Thyroid gland (tissue), 4 donors: ENCODE results near the gene TMEM164. TPM values are rescaled to one million over a fixed set of nuclear protein-coding genes. Genes with fewer than 3 reads are reported as not detected.

ENCODE experiments used
- DNase-seq, 2 donors: peaks; one replicate each; pipeline ENCODE4 v3.0.0-alpha.2; 2019
- H3K27ac ChIP-seq, 3 donors: fragments of 200-600 bp; sonication (generic); 1 replicate in 2 of 3; 2 replicates in 1 of 3; pipeline ENCODE4 v1.5.1; 2016 to 2019; ENCODE audit warnings: mild to moderate bottlenecking in 1 of 3, moderate library complexity in 1 of 3
- H3K27me3 ChIP-seq: fragments of 200-600 bp; sonication (generic); one replicate; pipeline ENCODE4 v1.5.1; 2019
- H3K36me3 ChIP-seq, 2 donors: fragments of 200-600 bp; sonication (generic); one replicate each; pipeline ENCODE4 v1.5.1; 2016 to 2019
- H3K4me1 ChIP-seq, 2 donors: fragments of 200-600 bp; sonication (generic); one replicate each; pipeline ENCODE4 v1.5.1; 2017 to 2019
- H3K4me3 ChIP-seq, 3 donors: fragments of 200-600 bp; sonication (generic); replicated peaks in 1 of 3; 1 replicate in 2 of 3; 2 replicates in 1 of 3; pipeline ENCODE4 v1.5.1; 2016; ENCODE audit warnings: mild to moderate bottlenecking in 1 of 3
- H3K9me3 ChIP-seq: fragments of 200-600 bp; sonication (generic); one replicate; pipeline ENCODE4 v1.5.1; 2017
- POLR2A ChIP-seq, 2 donors: fragments of 450-650 bp; IDR thresholded peaks; one replicate each; pipeline ENCODE4 v1.6.1; 2017; ENCODE audit warnings: antibody characterized with exemption in 2 of 2, mild to moderate bottlenecking in 2 of 2, moderate library complexity in 1 of 2
- WGBS, 2 donors: methylation state at CpG; one replicate each; pipeline ENCODE4 v1.1.5; 2017; 5-methylcytosine and 5-hydroxymethylcytosine counted together
- intact Hi-C: fragments of 100-400 bp; cut with DNase I; formaldehyde crosslinking; loops from one replicate; pipeline ENCODE4 v1.15.1; 2023
- total RNA-seq, 4 donors: library from RNA; depleted of rRNA; stranded (reverse); fragments of >200 nt; gene quantifications; one replicate each; pipeline ENCODE4 v1.2.3, GENCODE V29; 2016
- TF ChIP-seq, protein P1 (sequence below), 6 experiments: fragments of 200-600 bp in 3 of 6; fragments of 450-650 bp in 3 of 6; sonication (generic) in 3 of 6; IDR thresholded peaks; one replicate each; pipeline ENCODE4 v1.5.1; 2016 to 2019; ENCODE audit warnings: antibody characterized with exemption in 6 of 6, mild to moderate bottlenecking in 2 of 6, inconsistent platforms in 1 of 6, moderate library complexity in 1 of 6

Gene TMEM164
- total RNA-seq, 4 donors from 2014 or later, result 28.8 to 40.0 (median 33.8) TPM

DNA sequence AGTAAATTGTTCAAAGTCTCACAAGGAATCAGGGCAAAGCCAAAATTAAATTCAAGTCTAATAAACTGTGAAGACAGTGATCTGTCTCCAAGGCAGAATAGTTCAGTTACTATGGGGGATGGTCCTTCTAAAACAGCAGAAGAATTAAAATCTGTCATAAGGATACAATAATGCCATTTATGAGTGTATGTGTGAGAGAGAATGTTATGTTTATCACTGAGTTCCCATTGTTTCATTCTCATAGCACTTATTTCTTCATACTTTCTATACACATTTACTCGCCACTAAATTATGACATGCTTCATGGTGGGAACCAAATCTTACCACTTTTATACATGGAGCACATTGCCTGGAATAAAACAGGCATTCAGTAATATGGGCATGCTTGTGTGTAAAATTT, 212.5 kb downstream of the TMEM164 start:
- no peaks in the 10 kb centered on the region for H3K36me3 ChIP-seq
- H3K4me3 ChIP-seq, result no peak overlapping the region
- intact Hi-C loops, result no loop called here
- no peaks in the 10 kb centered on the region for H3K9me3 ChIP-seq
- H3K27ac ChIP-seq, result no peak overlapping the region
- no peaks in the 10 kb centered on the region for H3K4me1 ChIP-seq
- WGBS, 2 donors, result 92 to 96% methylated on average over 1 of the region's 1 CpG
- TF ChIP-seq, protein P1, sequence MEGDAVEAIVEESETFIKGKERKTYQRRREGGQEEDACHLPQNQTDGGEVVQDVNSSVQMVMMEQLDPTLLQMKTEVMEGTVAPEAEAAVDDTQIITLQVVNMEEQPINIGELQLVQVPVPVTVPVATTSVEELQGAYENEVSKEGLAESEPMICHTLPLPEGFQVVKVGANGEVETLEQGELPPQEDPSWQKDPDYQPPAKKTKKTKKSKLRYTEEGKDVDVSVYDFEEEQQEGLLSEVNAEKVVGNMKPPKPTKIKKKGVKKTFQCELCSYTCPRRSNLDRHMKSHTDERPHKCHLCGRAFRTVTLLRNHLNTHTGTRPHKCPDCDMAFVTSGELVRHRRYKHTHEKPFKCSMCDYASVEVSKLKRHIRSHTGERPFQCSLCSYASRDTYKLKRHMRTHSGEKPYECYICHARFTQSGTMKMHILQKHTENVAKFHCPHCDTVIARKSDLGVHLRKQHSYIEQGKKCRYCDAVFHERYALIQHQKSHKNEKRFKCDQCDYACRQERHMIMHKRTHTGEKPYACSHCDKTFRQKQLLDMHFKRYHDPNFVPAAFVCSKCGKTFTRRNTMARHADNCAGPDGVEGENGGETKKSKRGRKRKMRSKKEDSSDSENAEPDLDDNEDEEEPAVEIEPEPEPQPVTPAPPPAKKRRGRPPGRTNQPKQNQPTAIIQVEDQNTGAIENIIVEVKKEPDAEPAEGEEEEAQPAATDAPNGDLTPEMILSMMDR (IDR thresholded peaks at IDR 0.05), result no peak
- TF ChIP-seq POLR2A (IDR thresholded peaks at IDR 0.05), result no peak
- no peaks in the 10 kb centered on the region for H3K27me3 ChIP-seq
- no peak for DNase-seq

DNA sequence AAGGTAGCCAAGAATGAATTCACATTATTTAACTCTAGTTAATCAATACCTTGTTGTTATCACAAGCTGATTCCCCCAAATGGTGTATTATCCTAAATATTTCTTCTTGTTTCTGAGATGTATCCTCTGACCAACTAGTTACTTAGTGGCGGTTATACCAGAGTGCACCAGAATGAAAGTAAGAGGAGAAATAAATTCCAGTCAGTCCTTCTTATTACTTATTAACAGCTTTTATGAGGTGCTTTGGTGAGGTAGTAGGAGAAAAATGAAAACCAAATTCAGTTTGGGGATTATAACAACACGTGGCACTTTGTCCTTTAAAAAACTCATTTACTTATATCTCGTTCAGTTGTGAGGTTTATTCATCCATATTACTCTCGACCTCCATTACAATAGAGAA, 213.1 kb downstream of the TMEM164 start:
- no peaks in the 10 kb centered on the region for H3K4me1 ChIP-seq
- no peaks in the 10 kb centered on the region for H3K9me3 ChIP-seq
- DNase-seq, result no peak
- intact Hi-C loops, result no loop called here
- TF ChIP-seq, protein P1 (IDR thresholded peaks at IDR 0.05), result no peak
- no peak for TF ChIP-seq POLR2A (IDR thresholded peaks at IDR 0.05)
- no peak overlapping the region for H3K4me3 ChIP-seq
- H3K36me3 ChIP-seq, result no peaks in the 10 kb centered on the region
- no peaks in the 10 kb centered on the region for H3K27me3 ChIP-seq
- 98 to 99% methylated on average over 4 of the region's 4 CpGs for WGBS, 2 donors
- H3K27ac ChIP-seq, result no peak overlapping the region

DNA sequence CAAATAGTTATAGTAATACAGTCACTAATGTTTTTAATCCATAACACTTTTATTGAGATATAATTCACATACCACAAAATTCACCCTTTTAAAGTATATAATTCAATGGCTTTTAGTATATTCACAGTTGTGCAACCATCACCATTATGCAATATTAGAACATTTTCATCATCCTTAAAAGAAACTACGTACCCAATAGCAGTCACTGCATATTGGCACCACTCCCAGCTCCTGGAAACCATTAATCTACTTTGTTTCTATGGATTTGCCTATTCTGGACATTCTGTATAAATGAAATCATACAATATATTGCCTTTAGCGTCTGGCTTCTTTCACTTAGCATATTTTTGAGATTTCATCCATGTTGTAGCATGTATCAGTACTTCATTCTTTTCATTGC, 215.7 kb downstream of the TMEM164 start:
- 92 to 96% methylated on average over 2 of the region's 2 CpGs for WGBS, 2 donors
- no peaks in the 10 kb centered on the region for H3K27me3 ChIP-seq
- no peak for DNase-seq
- H3K4me3 ChIP-seq, result no peak overlapping the region
- H3K36me3 ChIP-seq, result no peaks in the 10 kb centered on the region
- TF ChIP-seq, protein P1 (IDR thresholded peaks at IDR 0.05), result no peak
- no peak for TF ChIP-seq POLR2A (IDR thresholded peaks at IDR 0.05)
- H3K27ac ChIP-seq, result no peak overlapping the region
- intact Hi-C loops, result no loop called here
- H3K9me3 ChIP-seq, result no peaks in the 10 kb centered on the region
- no peaks in the 10 kb centered on the region for H3K4me1 ChIP-seq

DNA sequence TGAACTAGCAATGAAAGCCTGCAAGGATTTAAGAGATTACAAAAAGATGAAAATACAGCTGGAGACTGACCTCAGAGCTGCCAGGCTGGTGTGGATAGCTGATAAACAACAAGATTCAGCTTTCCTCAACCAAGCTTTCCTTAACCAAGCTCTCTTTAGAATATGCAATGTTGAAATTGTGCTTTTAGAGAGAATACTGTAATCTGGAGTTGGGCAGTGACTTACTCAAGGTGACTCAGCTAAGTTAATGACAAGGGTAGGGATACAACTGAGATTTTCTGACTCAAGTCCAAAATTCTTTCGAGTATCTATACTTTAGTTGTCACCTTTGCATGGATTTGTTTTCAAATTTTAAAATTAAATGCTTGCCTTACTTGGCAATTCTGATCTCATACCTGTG, 217.0 kb downstream of the TMEM164 start:
- WGBS, 2 donors, result 85 to 87% methylated on average over 1 of the region's 1 CpG
- TF ChIP-seq POLR2A (IDR thresholded peaks at IDR 0.05), result no peak
- TF ChIP-seq, protein P1 (IDR thresholded peaks at IDR 0.05), result no peak
- no peaks in the 10 kb centered on the region for H3K9me3 ChIP-seq
- intact Hi-C loops, result no loop called here
- H3K4me1 ChIP-seq, result no peaks in the 10 kb centered on the region
- no peak overlapping the region for H3K27ac ChIP-seq
- H3K36me3 ChIP-seq, result no peaks in the 10 kb centered on the region
- no peak overlapping the region for H3K4me3 ChIP-seq
- no peaks in the 10 kb centered on the region for H3K27me3 ChIP-seq
- no peak for DNase-seq

DNA sequence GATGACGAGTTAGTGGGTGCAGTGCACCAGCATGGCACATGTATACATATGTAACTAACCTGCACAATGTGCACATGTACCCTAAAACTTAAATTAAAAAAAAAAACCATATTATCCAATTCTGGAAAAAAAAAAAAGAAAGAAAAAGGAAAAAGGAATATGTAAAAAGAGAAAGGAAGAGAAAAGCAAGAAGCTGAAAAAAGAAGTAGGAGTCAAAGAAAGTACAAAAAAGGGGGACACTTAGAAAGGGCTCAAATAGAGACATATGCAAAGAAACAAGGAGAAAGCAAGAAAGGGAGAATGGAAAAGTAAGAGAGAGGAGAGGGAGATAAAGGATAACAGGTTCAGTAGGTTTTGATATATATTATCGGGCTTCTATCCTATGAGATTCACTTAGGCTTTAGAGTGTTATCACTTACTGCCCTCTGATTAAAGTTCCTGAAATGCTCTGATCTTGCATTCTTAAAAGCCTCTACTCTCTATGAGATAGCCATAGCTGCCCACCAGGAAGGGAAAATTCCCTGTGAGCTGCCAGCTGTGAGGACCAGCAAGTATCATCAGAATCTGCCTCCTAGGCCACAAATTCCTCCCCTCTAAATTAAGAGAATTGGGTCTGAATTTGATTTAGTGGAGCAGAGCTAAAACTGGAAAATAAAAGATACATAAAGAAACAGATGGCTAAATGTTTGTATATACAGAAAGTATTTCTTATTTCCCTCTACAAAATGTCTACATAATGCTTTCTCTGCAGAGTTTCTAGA, 219.8 kb downstream of the TMEM164 start:
- intact Hi-C loops, result no loop called here
- no peaks in the 10 kb centered on the region for H3K9me3 ChIP-seq
- 95 to 96% methylated on average over 1 to 2 of the region's 2 CpGs for WGBS, 2 donors
- H3K27ac ChIP-seq, result no peak overlapping the region
- H3K27me3 ChIP-seq, result no peaks in the 10 kb centered on the region
- no peak for DNase-seq
- H3K36me3 ChIP-seq, result no peaks in the 10 kb centered on the region
- H3K4me3 ChIP-seq, result no peak overlapping the region
- TF ChIP-seq, protein P1 (IDR thresholded peaks at IDR 0.05), result no peak
- no peak for TF ChIP-seq POLR2A (IDR thresholded peaks at IDR 0.05)
- no peaks in the 10 kb centered on the region for H3K4me1 ChIP-seq
